ENCODE data around the gene FAM131B.

DNA sequence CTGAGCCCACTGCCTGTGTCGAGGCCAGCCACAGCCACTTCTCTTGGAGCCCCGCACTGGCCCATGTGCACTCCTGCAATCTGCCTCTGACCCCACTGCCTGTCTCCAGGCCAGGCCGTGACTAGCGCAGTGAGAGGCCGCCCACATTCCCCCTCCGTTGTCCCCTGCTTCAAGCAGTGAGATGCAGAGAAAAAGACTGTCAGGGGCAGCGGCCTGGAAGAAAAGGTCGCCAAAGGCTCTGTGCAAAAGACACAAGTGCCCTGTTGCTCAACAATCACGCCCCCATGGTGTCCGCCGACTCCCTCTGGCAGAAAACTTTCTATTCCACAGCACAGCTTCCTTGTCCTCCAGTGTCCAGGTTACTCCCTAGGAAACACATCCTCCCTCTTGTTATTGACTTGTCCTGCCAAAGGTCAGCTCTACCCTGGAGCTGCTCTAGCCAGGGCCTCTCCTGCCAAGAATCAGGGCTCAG, 9.9 kb downstream of the FAM131B start:
- TF ChIP-seq, protein P1, sequence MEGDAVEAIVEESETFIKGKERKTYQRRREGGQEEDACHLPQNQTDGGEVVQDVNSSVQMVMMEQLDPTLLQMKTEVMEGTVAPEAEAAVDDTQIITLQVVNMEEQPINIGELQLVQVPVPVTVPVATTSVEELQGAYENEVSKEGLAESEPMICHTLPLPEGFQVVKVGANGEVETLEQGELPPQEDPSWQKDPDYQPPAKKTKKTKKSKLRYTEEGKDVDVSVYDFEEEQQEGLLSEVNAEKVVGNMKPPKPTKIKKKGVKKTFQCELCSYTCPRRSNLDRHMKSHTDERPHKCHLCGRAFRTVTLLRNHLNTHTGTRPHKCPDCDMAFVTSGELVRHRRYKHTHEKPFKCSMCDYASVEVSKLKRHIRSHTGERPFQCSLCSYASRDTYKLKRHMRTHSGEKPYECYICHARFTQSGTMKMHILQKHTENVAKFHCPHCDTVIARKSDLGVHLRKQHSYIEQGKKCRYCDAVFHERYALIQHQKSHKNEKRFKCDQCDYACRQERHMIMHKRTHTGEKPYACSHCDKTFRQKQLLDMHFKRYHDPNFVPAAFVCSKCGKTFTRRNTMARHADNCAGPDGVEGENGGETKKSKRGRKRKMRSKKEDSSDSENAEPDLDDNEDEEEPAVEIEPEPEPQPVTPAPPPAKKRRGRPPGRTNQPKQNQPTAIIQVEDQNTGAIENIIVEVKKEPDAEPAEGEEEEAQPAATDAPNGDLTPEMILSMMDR (IDR thresholded peaks at IDR 0.05; ENCODE audit: insufficient read depth, low read length): no peak
- TF ChIP-seq POLR2AphosphoS5 (IDR thresholded peaks at IDR 0.05; ENCODE audit: low read depth): no peak
- TF ChIP-seq, protein P2, sequence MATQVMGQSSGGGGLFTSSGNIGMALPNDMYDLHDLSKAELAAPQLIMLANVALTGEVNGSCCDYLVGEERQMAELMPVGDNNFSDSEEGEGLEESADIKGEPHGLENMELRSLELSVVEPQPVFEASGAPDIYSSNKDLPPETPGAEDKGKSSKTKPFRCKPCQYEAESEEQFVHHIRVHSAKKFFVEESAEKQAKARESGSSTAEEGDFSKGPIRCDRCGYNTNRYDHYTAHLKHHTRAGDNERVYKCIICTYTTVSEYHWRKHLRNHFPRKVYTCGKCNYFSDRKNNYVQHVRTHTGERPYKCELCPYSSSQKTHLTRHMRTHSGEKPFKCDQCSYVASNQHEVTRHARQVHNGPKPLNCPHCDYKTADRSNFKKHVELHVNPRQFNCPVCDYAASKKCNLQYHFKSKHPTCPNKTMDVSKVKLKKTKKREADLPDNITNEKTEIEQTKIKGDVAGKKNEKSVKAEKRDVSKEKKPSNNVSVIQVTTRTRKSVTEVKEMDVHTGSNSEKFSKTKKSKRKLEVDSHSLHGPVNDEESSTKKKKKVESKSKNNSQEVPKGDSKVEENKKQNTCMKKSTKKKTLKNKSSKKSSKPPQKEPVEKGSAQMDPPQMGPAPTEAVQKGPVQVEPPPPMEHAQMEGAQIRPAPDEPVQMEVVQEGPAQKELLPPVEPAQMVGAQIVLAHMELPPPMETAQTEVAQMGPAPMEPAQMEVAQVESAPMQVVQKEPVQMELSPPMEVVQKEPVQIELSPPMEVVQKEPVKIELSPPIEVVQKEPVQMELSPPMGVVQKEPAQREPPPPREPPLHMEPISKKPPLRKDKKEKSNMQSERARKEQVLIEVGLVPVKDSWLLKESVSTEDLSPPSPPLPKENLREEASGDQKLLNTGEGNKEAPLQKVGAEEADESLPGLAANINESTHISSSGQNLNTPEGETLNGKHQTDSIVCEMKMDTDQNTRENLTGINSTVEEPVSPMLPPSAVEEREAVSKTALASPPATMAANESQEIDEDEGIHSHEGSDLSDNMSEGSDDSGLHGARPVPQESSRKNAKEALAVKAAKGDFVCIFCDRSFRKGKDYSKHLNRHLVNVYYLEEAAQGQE (IDR thresholded peaks at IDR 0.05; ENCODE audit: insufficient replicate concordance, low read depth): no peak
